ENCODE results near the gene MINDY2. TPM values are rescaled to one million over a fixed set of nuclear protein-coding genes. Genes with fewer than 3 reads are reported as not detected.

MINDY2 gene
- total and polyA plus RNA-seq, 10 donors: 2.3 to 24.0 (median 17.7) TPM

DNA sequence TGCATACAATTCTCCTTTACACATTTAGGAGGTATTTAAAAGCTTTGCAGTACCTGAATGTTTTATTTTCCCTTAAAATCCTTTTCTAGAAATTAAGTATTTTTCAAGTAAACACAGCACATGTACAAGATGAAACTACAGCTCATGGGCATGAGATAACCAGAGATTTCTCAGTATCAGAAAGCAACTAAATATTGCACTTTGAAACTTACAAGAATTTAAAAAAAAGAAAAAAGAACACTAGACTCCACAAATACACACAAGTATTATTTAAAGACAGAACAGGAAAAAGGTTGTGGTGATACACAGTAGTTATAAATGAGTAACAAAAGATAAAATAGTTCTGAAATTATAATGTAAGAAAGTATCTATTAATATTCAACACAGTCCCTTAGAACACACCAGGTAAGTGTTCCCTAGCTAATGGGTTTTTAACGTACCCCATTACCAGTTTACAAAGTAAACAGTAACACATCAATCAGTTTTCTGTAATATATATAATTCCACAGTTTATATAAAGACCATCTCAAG, 127.1 kb downstream of the MINDY2 start:
- WGBS, 5 donors: 84 to 100% (median 92%) methylated on average over 1 of the region's 1 CpG
- Histone ChIP-seq H3K27ac (no peak overlapping the region), H3K4me3 (no peak overlapping the region), H3K4me1 (no peaks in the 10 kb centered on the region), H3K36me3 (peaks cover 0 to 91% (median 61%) of the 10 kb centered on the region in 6 donors), H3K27me3 (replicated peaks in 1 of 7) (no peaks in the 10 kb centered on the region), H3K9me3 (no peaks in the 10 kb centered on the region)
- DNase-seq: no peak
- intact Hi-C loops (cut with DNase I; ENCODE audit: low total_unique reads): no loop called here
- no peak for TF ChIP-seq POLR2A (IDR thresholded peaks at IDR 0.05)
- TF ChIP-seq POLR2AphosphoS5 (IDR thresholded peaks at IDR 0.05): no peak
- TF ChIP-seq, protein P1, sequence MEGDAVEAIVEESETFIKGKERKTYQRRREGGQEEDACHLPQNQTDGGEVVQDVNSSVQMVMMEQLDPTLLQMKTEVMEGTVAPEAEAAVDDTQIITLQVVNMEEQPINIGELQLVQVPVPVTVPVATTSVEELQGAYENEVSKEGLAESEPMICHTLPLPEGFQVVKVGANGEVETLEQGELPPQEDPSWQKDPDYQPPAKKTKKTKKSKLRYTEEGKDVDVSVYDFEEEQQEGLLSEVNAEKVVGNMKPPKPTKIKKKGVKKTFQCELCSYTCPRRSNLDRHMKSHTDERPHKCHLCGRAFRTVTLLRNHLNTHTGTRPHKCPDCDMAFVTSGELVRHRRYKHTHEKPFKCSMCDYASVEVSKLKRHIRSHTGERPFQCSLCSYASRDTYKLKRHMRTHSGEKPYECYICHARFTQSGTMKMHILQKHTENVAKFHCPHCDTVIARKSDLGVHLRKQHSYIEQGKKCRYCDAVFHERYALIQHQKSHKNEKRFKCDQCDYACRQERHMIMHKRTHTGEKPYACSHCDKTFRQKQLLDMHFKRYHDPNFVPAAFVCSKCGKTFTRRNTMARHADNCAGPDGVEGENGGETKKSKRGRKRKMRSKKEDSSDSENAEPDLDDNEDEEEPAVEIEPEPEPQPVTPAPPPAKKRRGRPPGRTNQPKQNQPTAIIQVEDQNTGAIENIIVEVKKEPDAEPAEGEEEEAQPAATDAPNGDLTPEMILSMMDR (IDR thresholded peaks at IDR 0.05 in 8 of 11, conservative IDR thresholded peaks at IDR 0.05 in 3 of 11): no peak

DNA sequence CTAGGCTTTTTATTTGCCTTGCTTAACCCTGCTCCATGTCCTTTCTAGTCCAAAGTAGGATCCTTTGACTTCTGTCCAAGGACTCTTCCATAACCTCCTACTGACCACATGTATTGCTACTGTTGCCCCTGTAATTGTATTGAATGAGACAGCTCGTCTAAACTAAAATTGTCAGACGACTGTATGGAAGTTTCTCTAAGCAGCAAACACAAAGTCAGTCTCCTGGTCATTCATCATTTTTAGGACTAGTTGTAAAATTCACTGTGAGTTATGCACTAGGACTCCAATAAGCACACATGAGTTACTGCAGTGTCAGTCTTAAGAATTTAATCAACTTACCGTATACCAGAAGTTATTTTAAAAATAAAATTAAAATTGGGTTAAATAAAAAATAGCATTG, 129.5 kb downstream of the MINDY2 start:
- intact Hi-C loops (cut with DNase I; ENCODE audit: low total_unique reads): no loop called here
- no peak overlapping the region for H3K27ac ChIP-seq
- H3K36me3 ChIP-seq: peaks cover 0 to 91% (median 43%) of the 10 kb centered on the region in 6 donors
- TF ChIP-seq, protein P1 (IDR thresholded peaks at IDR 0.05 in 8 of 11, conservative IDR thresholded peaks at IDR 0.05 in 3 of 11): no peak
- TF ChIP-seq POLR2A (IDR thresholded peaks at IDR 0.05): no peak
- no peak for TF ChIP-seq POLR2AphosphoS5 (IDR thresholded peaks at IDR 0.05)
- H3K4me3 ChIP-seq: no peak overlapping the region
- 83 to 94% (median 88%) methylated on average over 3 of the region's 3 CpGs for WGBS, 5 donors
- no peak for DNase-seq
- H3K9me3 ChIP-seq: no peaks in the 10 kb centered on the region
- no peaks in the 10 kb centered on the region for H3K4me1 ChIP-seq
- no peaks in the 10 kb centered on the region for H3K27me3 ChIP-seq (replicated peaks in 1 of 7)

DNA sequence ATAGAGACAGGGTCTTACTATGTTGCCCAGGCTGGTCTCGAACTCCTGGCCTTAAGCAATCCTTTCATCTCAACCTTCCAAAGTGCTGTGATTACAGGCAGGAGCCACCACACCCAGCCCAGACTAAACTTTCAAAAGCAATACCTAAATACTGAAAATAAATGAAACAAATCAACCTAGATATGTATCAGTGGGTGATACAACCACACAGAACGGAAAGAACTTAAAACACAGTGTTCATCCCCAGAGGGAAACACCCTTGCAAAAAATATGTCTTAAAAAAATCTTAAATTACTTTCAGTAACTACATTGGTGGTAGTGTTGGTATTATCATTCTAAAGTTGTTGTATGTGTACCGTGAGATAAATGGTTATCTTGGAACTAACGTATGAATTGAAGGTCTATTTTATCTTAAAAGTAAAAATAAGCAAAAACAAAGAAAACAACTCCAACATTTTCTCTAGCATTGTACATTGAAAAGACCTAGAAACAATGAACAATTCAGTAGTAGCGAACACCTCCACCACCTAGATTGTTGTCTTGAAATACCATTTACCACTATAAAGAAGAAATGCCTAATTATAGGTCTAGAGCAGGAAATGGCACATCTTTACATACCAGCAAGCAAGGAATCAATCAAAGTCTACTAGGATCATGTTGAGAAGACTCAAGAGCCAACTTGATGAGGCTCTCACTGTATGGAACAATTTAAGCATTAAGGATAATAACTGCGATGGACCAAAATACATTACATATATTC, 137.6 kb downstream of the MINDY2 start:
- Histone ChIP-seq H3K4me3 (no peak overlapping the region), H3K36me3 (peaks cover 0 to 94% (median 36%) of the 10 kb centered on the region in 6 donors), H3K27ac (no peak overlapping the region), H3K9me3 (no peaks in the 10 kb centered on the region), H3K27me3 (replicated peaks in 1 of 7) (no peaks in the 10 kb centered on the region), H3K4me1 (peaks cover 0 to 48% (median 7%) of the 10 kb centered on the region in 6 donors)
- WGBS, 5 donors: 85 to 92% (median 90%) methylated on average over 6 of the region's 6 CpGs
- DNase-seq: no peak
- intact Hi-C loops (cut with DNase I; ENCODE audit: low total_unique reads): no loop called here
- TF ChIP-seq, protein P1 (IDR thresholded peaks at IDR 0.05 in 8 of 11, conservative IDR thresholded peaks at IDR 0.05 in 3 of 11): no peak
- TF ChIP-seq POLR2AphosphoS5 (IDR thresholded peaks at IDR 0.05): no peak

DNA sequence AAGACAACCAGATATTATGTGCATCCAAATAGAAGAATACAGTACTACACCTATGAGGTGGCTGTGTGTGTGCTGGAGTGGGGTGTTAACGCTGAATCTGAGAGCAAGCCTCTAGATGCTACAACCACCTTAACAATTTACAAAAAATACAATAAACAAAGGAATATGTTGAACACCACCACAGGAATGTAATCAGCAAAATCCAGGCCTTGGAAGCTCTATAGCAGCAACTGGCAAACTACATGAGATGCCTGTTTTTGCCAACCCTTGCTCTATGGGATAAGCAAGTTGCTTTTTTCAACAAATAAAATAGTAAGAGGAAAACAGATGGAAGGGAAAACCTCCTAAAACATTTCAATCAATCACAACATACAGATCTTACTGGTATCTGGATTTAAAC, 138.5 kb downstream of the MINDY2 start:
- Histone ChIP-seq H3K27ac (no peak overlapping the region), H3K4me1 (peaks cover 0 to 54% (median 7%) of the 10 kb centered on the region in 6 donors), H3K9me3 (no peaks in the 10 kb centered on the region), H3K36me3 (peaks cover 0 to 94% (median 39%) of the 10 kb centered on the region in 6 donors), H3K4me3 (no peak overlapping the region), H3K27me3 (replicated peaks in 1 of 7) (no peaks in the 10 kb centered on the region)
- 97 to 100% (median 100%) methylated on average over 1 of the region's 1 CpG for whole genome bisulfite sequencing, 5 donors
- no peak for TF ChIP-seq POLR2A (IDR thresholded peaks at IDR 0.05)
- no peak for TF ChIP-seq POLR2AphosphoS5 (IDR thresholded peaks at IDR 0.05)
- TF ChIP-seq, protein P1 (IDR thresholded peaks at IDR 0.05 in 8 of 11, conservative IDR thresholded peaks at IDR 0.05 in 3 of 11): no peak
- DNase-seq: no peak
- intact Hi-C loops (cut with DNase I; ENCODE audit: low total_unique reads): no loop called here
